IMR-90 (cell line): Measurements from ENCODE around the gene NIPAL1. TPM values are rescaled to one million over a fixed set of nuclear protein-coding genes. Genes with fewer than 3 reads are reported as not detected.

Experiments
- ATAC-seq: fragments of 200-7000 bp; cut with Tn5 transposase; 2 replicates; pipeline ENCODE4 v1.9.1; 2020; ENCODE audit warnings: low read depth, mild to moderate bottlenecking, moderate library complexity
- BruUV-seq: library from RNA; stranded (reverse); fragments of 400-500 nt; replicated peaks from 2 replicates; lab custom pipeline; 2021; lab: Mats Ljungman, UMichigan
- CTCF ChIA-PET: fragments of 300-600 bp; formaldehyde crosslinking; extraction: SDS; loops from one replicate; lab custom pipeline; 2021; ENCODE audit warnings: antibody characterized with exemption; lab: Yijun Ruan, JAX
- POLR2A ChIA-PET: fragments of 300-600 bp; sonication (Branson Sonifier 250); formaldehyde crosslinking; loops from one replicate; lab custom pipeline; 2022; ENCODE audit warnings: antibody characterized with exemption; ENCODE audit not compliant: unreplicated experiment; lab: Charles Lee
- DNase-seq: peaks from one replicate; pipeline ENCODE4 v3.0.0; 2013
- H2AFZ ChIP-seq: replicated peaks from 2 replicates; pipeline ENCODE3; 2013; ENCODE audit warnings: low read length, mild to moderate bottlenecking; ENCODE audit not compliant: poor library complexity
- H2AK5ac ChIP-seq: 2 replicates; pipeline ENCODE4 v1.6.1; 2013; ENCODE audit warnings: low read depth, low read length, inconsistent platforms
- H2AK9ac ChIP-seq: replicated peaks from 2 replicates; pipeline ENCODE3; 2013; ENCODE audit warnings: mild to moderate bottlenecking, low read depth, low read length, moderate library complexity; ENCODE audit not compliant: poor library complexity
- H2BK120ac ChIP-seq: 2 replicates; pipeline ENCODE4 v1.6.1; 2013; ENCODE audit warnings: low read depth, low read length, inconsistent platforms
- H2BK15ac ChIP-seq: 3 replicates; pipeline ENCODE4 v1.6.1; 2013; ENCODE audit warnings: low read depth, low read length, inconsistent platforms
- H2BK20ac ChIP-seq: 2 replicates; pipeline ENCODE4 v1.6.1; 2013; ENCODE audit warnings: low read depth, mild to moderate bottlenecking, inconsistent platforms, low read length, moderate library complexity
- H2BK5ac ChIP-seq: 2 replicates; pipeline ENCODE4 v1.6.1; 2013; ENCODE audit warnings: mild to moderate bottlenecking, low read depth, low read length, inconsistent platforms; ENCODE audit not compliant: poor library complexity, severe bottlenecking
- H3K14ac ChIP-seq: replicated peaks from 2 replicates; pipeline ENCODE4 v1.6.1; 2013; ENCODE audit warnings: low read depth, low read length, inconsistent platforms
- H3K18ac ChIP-seq: 2 replicates; pipeline ENCODE4 v1.6.1; 2013; ENCODE audit warnings: low read depth, low read length, control low read depth
- H3K23ac ChIP-seq: 2 replicates; pipeline ENCODE4 v1.6.1; 2013; ENCODE audit warnings: low read depth, low read length, inconsistent platforms
- H3K27ac ChIP-seq: 2 replicates; pipeline ENCODE4 v1.5.1; 2013; ENCODE audit warnings: mild to moderate bottlenecking, control low read depth, low read length; ENCODE audit not compliant: insufficient read depth
- H3K27me3 ChIP-seq: 2 replicates; pipeline ENCODE4 v1.6.1; 2013; ENCODE audit warnings: low read length; ENCODE audit not compliant: control insufficient read depth, insufficient read depth
- H3K36me3 ChIP-seq: 2 replicates; pipeline ENCODE4 v1.6.1; 2013; ENCODE audit warnings: low read length, mixed read lengths; ENCODE audit not compliant: control insufficient read depth, insufficient read depth
- H3K4ac ChIP-seq: 2 replicates; pipeline ENCODE4 v1.6.1; 2013; ENCODE audit warnings: low read depth, low read length, inconsistent platforms
- H3K4me1 ChIP-seq: 2 replicates; pipeline ENCODE4 v1.6.1; 2013; ENCODE audit warnings: low read length, mixed read lengths; ENCODE audit not compliant: control insufficient read depth, insufficient read depth
- H3K4me2 ChIP-seq: 2 replicates; pipeline ENCODE4 v1.6.1; 2013; ENCODE audit warnings: low read depth, mild to moderate bottlenecking, control low read depth, low read length, moderate library complexity
- H3K4me3 ChIP-seq: 2 replicates; pipeline ENCODE4 v1.5.1; 2013; ENCODE audit warnings: low read depth, mild to moderate bottlenecking, control low read depth, low read length, moderate library complexity; ENCODE audit not compliant: insufficient read depth
- H3K56ac ChIP-seq: 2 replicates; pipeline ENCODE4 v1.6.1; 2013; ENCODE audit warnings: low read length, inconsistent platforms; ENCODE audit not compliant: insufficient read depth; ENCODE audit errors: extremely low read depth
- H3K79me1 ChIP-seq, 2 experiments: 2 replicates each; pipeline ENCODE4 v1.6.1; 2013; ENCODE audit warnings: low read length in 2 of 2, inconsistent platforms in 1 of 2, low read depth in 1 of 2
- H3K9ac ChIP-seq: 2 replicates; pipeline ENCODE4 v1.6.1; 2013; ENCODE audit warnings: low read depth, low read length, control low read depth
- H3K9me1 ChIP-seq: 2 replicates; pipeline ENCODE4 v1.6.1; 2013; ENCODE audit warnings: low read length, inconsistent platforms; ENCODE audit not compliant: insufficient read depth
- H3K9me3 ChIP-seq: 2 replicates; pipeline ENCODE4 v1.6.1; 2013; ENCODE audit warnings: low read length; ENCODE audit not compliant: control insufficient read depth, insufficient read depth
- H4K20me1 ChIP-seq: 2 replicates; pipeline ENCODE4 v1.6.1; 2013; ENCODE audit warnings: low read length, inconsistent platforms; ENCODE audit not compliant: insufficient read depth
- H4K5ac ChIP-seq: 2 replicates; pipeline ENCODE4 v1.6.1; 2013; ENCODE audit warnings: mild to moderate bottlenecking, low read depth, low read length, control low read depth
- H4K8ac ChIP-seq, 2 experiments: 2 replicates each; pipeline ENCODE4 v1.6.1; 2013; ENCODE audit warnings: low read depth in 2 of 2, low read length in 2 of 2, control low read depth in 1 of 2, inconsistent platforms in 1 of 2
- H4K91ac ChIP-seq: 2 replicates; pipeline ENCODE4 v1.6.1; 2013; ENCODE audit warnings: low read depth, low read length, inconsistent platforms; ENCODE audit not compliant: insufficient read depth
- SMC3 ChIP-seq: fragments of 150-350 bp; IDR thresholded peaks from 2 replicates; pipeline ENCODE4 v1.6.1; 2016; ENCODE audit warnings: low read depth, mild to moderate bottlenecking, antibody characterized with exemption, low read length, moderate library complexity
- WGBS, 2 experiments: methylation state at CpG; one replicate each; pipeline versions ENCODE4 v1.1.5 to v1.1.7; 2013; ENCODE audit warnings: missing lambda C conversion rate in 2 of 2; ENCODE audit not compliant: insufficient read length in 1 of 2; ENCODE audit errors: extremely low coverage in 2 of 2; 5-methylcytosine and 5-hydroxymethylcytosine counted together
- dilution Hi-C: fragments of 300-500 bp; cut with HindIII; formaldehyde crosslinking; loops from one replicate; pipeline ENCODE4 v1.14.3; 2018; ENCODE audit warnings: low sequenced_read_pairs; ENCODE audit not compliant: unreplicated experiment
- in situ Hi-C: fragments of 300-500 bp; cut with MboI; formaldehyde crosslinking; loops from 3 replicates; pipeline ENCODE4 v1.14.3; 2019; ENCODE audit warnings: low sequenced_read_pairs, inconsistent platforms, mixed read lengths
- intact Hi-C: fragments of 100-400 bp; cut with micrococcal nuclease; formaldehyde crosslinking; loops from 2 replicates; pipeline ENCODE4 v1.10.0; 2022
- polyA plus RNA-seq, 3 experiments: library from polyadenylated mRNA; depleted of rRNA; stranded (reverse); fragments of >200 nt; gene quantifications; 2 replicates each; pipeline ENCODE4 v1.2.3, GENCODE V29; 2012; ENCODE audit warnings: low replicate concordance in 1 of 3
- total RNA-seq: library from RNA; depleted of rRNA; stranded (reverse); fragments of >200 nt; gene quantifications from 2 replicates; pipeline ENCODE4 v1.2.3, GENCODE V29; 2012

The NIPAL1 gene
- total and polyA plus RNA-seq, 2 of the 4 experiments (the other 2 are of a cell fraction), result 0.89 to 1.1 TPM

- H3K79me1 ChIP-seq, result no peaks in the 10 kb centered on the region
- CTCF ChIA-PET, result no interaction called here
- H4K91ac ChIP-seq, result no peak overlapping the region
- H4K20me1 ChIP-seq, result no peaks in the 10 kb centered on the region
- no peak overlapping the region for H3K4ac ChIP-seq
- H2BK120ac ChIP-seq, result no peak overlapping the region
- H3K27me3 ChIP-seq, result no peaks in the 10 kb centered on the region; the same call in none of the 2 replicates
- in situ Hi-C loops, result no loop called here
- no peak for TF ChIP-seq SMC3
- H4K8ac ChIP-seq, result no peak overlapping the region
- H2BK20ac ChIP-seq, result no peak overlapping the region
- DNase-seq (no peak), ATAC-seq (no peak)
- no peak overlapping the region for H2AFZ ChIP-seq
- dilution Hi-C loops, result no loop called here
- no peak overlapping the region for H3K4me2 ChIP-seq
- intact Hi-C loops, result no loop called here
- H3K56ac ChIP-seq, result no peak overlapping the region
- no peaks in the 10 kb centered on the region for H3K9me3 ChIP-seq
- no peak overlapping the region for H2AK9ac ChIP-seq
- no peaks in the 10 kb centered on the region for H3K9me1 ChIP-seq
- no peak overlapping the region for H3K14ac ChIP-seq
- no peaks in the 10 kb centered on the region for H3K4me1 ChIP-seq
- H3K18ac ChIP-seq, result no peak overlapping the region
- H3K23ac ChIP-seq, result no peak overlapping the region
- no TSS peak for BruUV-seq
- no peak overlapping the region for H4K5ac ChIP-seq
- no peak overlapping the region for H3K9ac ChIP-seq
- H3K36me3 ChIP-seq, result no peaks in the 10 kb centered on the region
- no peak overlapping the region for H3K27ac ChIP-seq
- no CpG with 5 or more reads among the region's 5 CpGs for WGBS, 2 experiments
- POLR2A ChIA-PET, result no interaction called here
- H2BK5ac ChIP-seq, result no peak overlapping the region
- H2AK5ac ChIP-seq, result no peak overlapping the region
- H3K4me3 ChIP-seq, result no peak overlapping the region
- no peak overlapping the region for H2BK15ac ChIP-seq
These were observed 62.5 kb downstream of the NIPAL1 start for GRCh38 chr4:48078862-48079655.
